Sigmoid colon (tissue), 7 donors: ENCODE data around the gene OR2AJ1. TPM values are rescaled to one million over a fixed set of nuclear protein-coding genes. Genes with fewer than 3 reads are reported as not detected.

Experiments used
- DNase-seq: peaks from one replicate; pipeline ENCODE4 v3.0.0-alpha.2; 2019
- H3K27ac ChIP-seq, 4 donors: fragments of 200-600 bp; sonication (generic); one replicate each; pipeline ENCODE4 v1.5.1; 2016 to 2019; ENCODE audit warnings: mild to moderate bottlenecking in 1 of 4
- H3K27me3 ChIP-seq, 3 donors: fragments of 200-600 bp; sonication (generic); one replicate each; pipeline ENCODE4 v1.5.1; 2019; ENCODE audit warnings: mild to moderate bottlenecking in 1 of 3
- H3K36me3 ChIP-seq, 4 donors: fragments of 200-600 bp; sonication (generic); one replicate each; pipeline ENCODE4 v1.5.1; 2016 to 2019
- H3K4me1 ChIP-seq, 4 donors: fragments of 200-600 bp; sonication (generic); one replicate each; pipeline ENCODE4 v1.5.1; 2017 to 2019
- H3K4me3 ChIP-seq, 4 donors: fragments of 200-600 bp; sonication (generic); one replicate each; pipeline ENCODE4 v1.5.1; 2017 to 2019; ENCODE audit warnings: mild to moderate bottlenecking in 2 of 4, moderate library complexity in 1 of 4
- H3K9me3 ChIP-seq, 4 donors: fragments of 200-600 bp in 3 of 4; sonication (generic) in 3 of 4; one replicate each; pipeline versions ENCODE4 v1.5.1 to v1.6.1; 2013 to 2019
- CTCF ChIP-seq, 4 experiments: fragments of 450-650 bp in 3 of 4; fragments of 200-600 bp in 1 of 4; IDR thresholded peaks; one replicate each; pipeline ENCODE4 v1.5.1; 2016 to 2019; ENCODE audit warnings: antibody characterized with exemption in 4 of 4, mild to moderate bottlenecking in 3 of 4, moderate library complexity in 2 of 4
- EP300 ChIP-seq, 4 donors: sonication (generic); formaldehyde crosslinking; IDR thresholded peaks; one replicate each; pipeline ENCODE4 v1.6.1; 2017; ENCODE audit warnings: antibody characterized with exemption in 4 of 4
- POLR2A ChIP-seq, 2 donors: fragments of 450-650 bp; IDR thresholded peaks; one replicate each; pipeline ENCODE4 v1.6.1; 2016; ENCODE audit warnings: antibody characterized with exemption in 2 of 2, mild to moderate bottlenecking in 2 of 2, moderate library complexity in 2 of 2
- POLR2AphosphoS5 ChIP-seq, 4 donors: sonication (generic); formaldehyde crosslinking; IDR thresholded peaks; one replicate each; pipeline ENCODE4 v1.6.1; 2017; ENCODE audit warnings: antibody characterized with exemption in 4 of 4
- WGBS, 2 donors: extraction: QIAGEN DNeasy Blood & Tissue Kit; methylation state at CpG; one replicate each; pipeline ENCODE4 v1.1.7; 2013; 5-methylcytosine and 5-hydroxymethylcytosine counted together
- intact Hi-C: fragments of 100-400 bp; cut with DNase I; formaldehyde crosslinking; loops from one replicate; pipeline ENCODE4 v1.15.1; 2023
- polyA plus RNA-seq, 3 donors: library from polyadenylated mRNA; stranded (reverse); fragments of 200-250 nt; gene quantifications; one replicate each; pipeline ENCODE4 v1.2.3, GENCODE V29; 2013
- total RNA-seq, 4 donors: library from RNA; depleted of rRNA; stranded (reverse); fragments of >200 nt; gene quantifications; one replicate each; pipeline ENCODE4 v1.1.0, GENCODE V29; 2016
- donor health status: healthy with polysubstance abuse.
- donor health status: Bipolar disorder and iron deficiency.
- donor health status: healthy.

OR2AJ1 gene
- total and polyA plus RNA-seq, 7 donors: not detected

- no peaks in the 10 kb centered on the region for H3K9me3 ChIP-seq
- 88 to 90% methylated on average over 14 of the region's 14 CpGs for WGBS, 2 donors
- H3K36me3 ChIP-seq: no peaks in the 10 kb centered on the region
- no peaks in the 10 kb centered on the region for H3K4me1 ChIP-seq
- no peaks in the 10 kb centered on the region for H3K27me3 ChIP-seq
- DNase-seq: no peak
- intact Hi-C loops: no loop called here
- no peak overlapping the region for H3K27ac ChIP-seq
- no peak for TF ChIP-seq CTCF (IDR thresholded peaks at IDR 0.05)
- TF ChIP-seq POLR2AphosphoS5 (IDR thresholded peaks at IDR 0.05): no peak
- no peak for TF ChIP-seq POLR2A (IDR thresholded peaks at IDR 0.05)
- TF ChIP-seq EP300 (IDR thresholded peaks at IDR 0.05): no peak
- H3K4me3 ChIP-seq: no peak overlapping the region
These were observed 28.7 kb upstream of the OR2AJ1 start for GRCh38 chr1:247895976-247896375.

- no peaks in the 10 kb centered on the region for H3K36me3 ChIP-seq
- no peak for DNase-seq
- TF ChIP-seq CTCF (IDR thresholded peaks at IDR 0.05): no peak
- intact Hi-C loops: no loop called here
- no peaks in the 10 kb centered on the region for H3K27me3 ChIP-seq
- no peaks in the 10 kb centered on the region for H3K4me1 ChIP-seq
- H3K9me3 ChIP-seq: no peaks in the 10 kb centered on the region
- no peak overlapping the region for H3K27ac ChIP-seq
- WGBS, 2 donors: 84 to 86% methylated on average over 6 of the region's 6 CpGs
- no peak overlapping the region for H3K4me3 ChIP-seq
These were observed 20.6 kb upstream of the OR2AJ1 start for GRCh38 chr1:247904122-247904521.

GRCh38 chr1:247905181-247905580 lies 19.5 kb upstream of the OR2AJ1 start:
- no peaks in the 10 kb centered on the region for H3K9me3 ChIP-seq
- intact Hi-C loops: no loop called here
- WGBS, 2 donors: 87 to 93% methylated on average over 13 of the region's 13 CpGs
- no peaks in the 10 kb centered on the region for H3K27me3 ChIP-seq
- H3K36me3 ChIP-seq: no peaks in the 10 kb centered on the region
- H3K4me3 ChIP-seq: no peak overlapping the region
- no peak for TF ChIP-seq CTCF (IDR thresholded peaks at IDR 0.05)
- no peak for TF ChIP-seq POLR2AphosphoS5 (IDR thresholded peaks at IDR 0.05)
- no peak for TF ChIP-seq EP300 (IDR thresholded peaks at IDR 0.05)
- no peak for TF ChIP-seq POLR2A (IDR thresholded peaks at IDR 0.05)
- DNase-seq: no peak
- no peaks in the 10 kb centered on the region for H3K4me1 ChIP-seq
- no peak overlapping the region for H3K27ac ChIP-seq

- WGBS, 2 donors: 50 to 66% methylated on average over 9 of the region's 9 CpGs
- no peaks in the 10 kb centered on the region for H3K27me3 ChIP-seq
- H3K4me3 ChIP-seq: peak overlapping the region in 3 of 4 donors; percentile 17 to 24 (median 17)
- TF ChIP-seq CTCF (IDR thresholded peaks at IDR 0.05) (no peak), POLR2A (IDR thresholded peaks at IDR 0.05) (no peak), POLR2AphosphoS5 (IDR thresholded peaks at IDR 0.05) (no peak), EP300 (IDR thresholded peaks at IDR 0.05) (no peak)
- DNase-seq: no peak
- intact Hi-C loops: no loop called here
- no peaks in the 10 kb centered on the region for H3K4me1 ChIP-seq
- H3K27ac ChIP-seq: no peak overlapping the region
- H3K36me3 ChIP-seq: no peaks in the 10 kb centered on the region
- no peaks in the 10 kb centered on the region for H3K9me3 ChIP-seq
These were observed 18.7 kb upstream of the OR2AJ1 start for GRCh38 chr1:247905910-247906503.

- Histone ChIP-seq H3K9me3 (no peaks in the 10 kb centered on the region), H3K36me3 (no peaks in the 10 kb centered on the region), H3K27ac (no peak overlapping the region), H3K4me3 (peak overlapping the region in 3 of 4 donors; percentile 17 to 24 (median 17)), H3K4me1 (no peaks in the 10 kb centered on the region), H3K27me3 (no peaks in the 10 kb centered on the region)
- no peak for DNase-seq
- TF ChIP-seq POLR2AphosphoS5 (IDR thresholded peaks at IDR 0.05) (no peak), CTCF (IDR thresholded peaks at IDR 0.05) (no peak), POLR2A (IDR thresholded peaks at IDR 0.05) (no peak), EP300 (IDR thresholded peaks at IDR 0.05) (no peak)
- WGBS, 2 donors: 23 to 24% methylated on average over 7 of the region's 7 CpGs
- intact Hi-C loops: no loop called here
These were observed 18.1 kb upstream of the OR2AJ1 start for GRCh38 chr1:247906504-247907047.
